ENCODE results near the gene PPP3R1. TPM values are rescaled to one million over a fixed set of nuclear protein-coding genes. Genes with fewer than 3 reads are reported as not detected.

Gene PPP3R1
- total RNA-seq, 1 experiment from 2014 or later = 74.2 TPM

DNA sequence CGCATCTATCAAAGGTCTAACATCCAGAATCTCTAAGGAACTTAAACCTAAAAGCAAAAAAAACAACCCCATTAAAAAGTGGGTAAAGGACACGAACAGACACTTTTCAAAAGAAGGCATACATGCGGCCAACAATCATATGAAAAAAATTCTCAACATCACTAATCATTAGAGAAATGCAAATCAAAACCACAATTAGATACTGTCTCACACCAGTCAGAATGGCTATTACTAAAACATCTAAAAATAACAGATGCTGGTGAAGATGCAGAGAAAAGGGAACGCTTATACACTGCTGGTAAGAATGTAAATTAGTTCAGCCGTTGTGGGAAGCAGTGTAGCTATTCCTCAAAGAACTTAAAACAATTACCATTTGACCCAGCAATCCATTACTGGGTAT, 38.0 kb downstream of the PPP3R1 start:
- Histone ChIP-seq H2BK120ac (ENCODE audit: low read depth, low read length, poor library complexity, severe bottlenecking) (no peak overlapping the region), H2AK5ac (ENCODE audit: insufficient read length, low read length) (no peak overlapping the region), H4K20me1 (ENCODE audit: control insufficient read depth, insufficient read depth, insufficient read length) (no peaks in the 10 kb centered on the region), H3K79me1 (ENCODE audit: insufficient read depth, low read depth, low read length, poor library complexity, severe bottlenecking) (peaks cover 6% of the 10 kb centered on the region), H3T11ph (ENCODE audit: low read length) (no peak overlapping the region), H3K14ac (ENCODE audit: insufficient read depth, low read length) (no peak overlapping the region), H2BK20ac (ENCODE audit: low read depth, low read length, poor library complexity, severe bottlenecking) (no peak overlapping the region), H3K23me2 (ENCODE audit: insufficient read length, low read depth, low read length, poor library complexity, severe bottlenecking) (no peaks in the 10 kb centered on the region), H3K27ac (ENCODE audit: insufficient read length, low read depth, low read length) (no peak overlapping the region), H3K9ac (ENCODE audit: extremely low read depth, insufficient read length, low read length) (no peak overlapping the region), H2AFZ (ENCODE audit: low read length) (no peak overlapping the region), H2BK12ac (ENCODE audit: insufficient read length, low read depth, low read length) (no peak overlapping the region), H4K8ac (replicated peaks; ENCODE audit: insufficient read length, low read depth, low read length) (no peak overlapping the region), H3K56ac (ENCODE audit: insufficient read length, low read depth, low read length) (no peak overlapping the region), H4K91ac (ENCODE audit: insufficient read length, low read depth, low read length) (no peak overlapping the region), H3K23ac (ENCODE audit: insufficient read length, low read depth, low read length) (no peak overlapping the region), H3K27me3 (ENCODE audit: insufficient read depth, low read length) (no peaks in the 10 kb centered on the region), H2BK5ac (ENCODE audit: insufficient read length, low read length) (no peak overlapping the region), H3K9me3 (ENCODE audit: control insufficient read depth, low read depth, low read length) (no peaks in the 10 kb centered on the region), H3K4me2 (ENCODE audit: insufficient read depth, insufficient read length, low read length) (no peak overlapping the region), H3K4me1 (ENCODE audit: insufficient read depth, low read length) (no peaks in the 10 kb centered on the region), H4K5ac (ENCODE audit: insufficient read length, low read depth, low read length) (no peak overlapping the region), H3K18ac (ENCODE audit: insufficient read length, low read depth, low read length) (no peak overlapping the region), H2BK15ac (ENCODE audit: low read depth, low read length) (no peak overlapping the region), H3K4ac (ENCODE audit: low read depth, low read length) (no peak overlapping the region), H3K79me2 (ENCODE audit: insufficient read depth, low read length) (peaks cover 32% of the 10 kb centered on the region; the same call in 1 of the 2 replicates)
- Mint-ChIP-seq H3K27ac (peak overlapping the region in 2 of 3 experiments; percentile 3 to 18; a peak in 3 of 7 replicates), H3K4me1 (peaks cover 18 to 22% of the 10 kb centered on the region in 2 experiments), H3K9me3 (no peaks in the 10 kb centered on the region), H3K4me3 (no peak overlapping the region), H3K36me3 (ENCODE audit: insufficient read depth in 1 of 3, low read depth in 3 of 3) (peaks cover 9 to 25% (median 13%) of the 10 kb centered on the region in 3 experiments), H3K27me3 (ENCODE audit: low read depth) (no peaks in the 10 kb centered on the region)
- no CpG with 5 or more reads among the region's 5 CpGs for WGBS (ENCODE audit: extremely low coverage, insufficient read length, low lambda C conversion rate)
- no peak for DNase-seq
- TF ChIP-seq, protein P1, sequence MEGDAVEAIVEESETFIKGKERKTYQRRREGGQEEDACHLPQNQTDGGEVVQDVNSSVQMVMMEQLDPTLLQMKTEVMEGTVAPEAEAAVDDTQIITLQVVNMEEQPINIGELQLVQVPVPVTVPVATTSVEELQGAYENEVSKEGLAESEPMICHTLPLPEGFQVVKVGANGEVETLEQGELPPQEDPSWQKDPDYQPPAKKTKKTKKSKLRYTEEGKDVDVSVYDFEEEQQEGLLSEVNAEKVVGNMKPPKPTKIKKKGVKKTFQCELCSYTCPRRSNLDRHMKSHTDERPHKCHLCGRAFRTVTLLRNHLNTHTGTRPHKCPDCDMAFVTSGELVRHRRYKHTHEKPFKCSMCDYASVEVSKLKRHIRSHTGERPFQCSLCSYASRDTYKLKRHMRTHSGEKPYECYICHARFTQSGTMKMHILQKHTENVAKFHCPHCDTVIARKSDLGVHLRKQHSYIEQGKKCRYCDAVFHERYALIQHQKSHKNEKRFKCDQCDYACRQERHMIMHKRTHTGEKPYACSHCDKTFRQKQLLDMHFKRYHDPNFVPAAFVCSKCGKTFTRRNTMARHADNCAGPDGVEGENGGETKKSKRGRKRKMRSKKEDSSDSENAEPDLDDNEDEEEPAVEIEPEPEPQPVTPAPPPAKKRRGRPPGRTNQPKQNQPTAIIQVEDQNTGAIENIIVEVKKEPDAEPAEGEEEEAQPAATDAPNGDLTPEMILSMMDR (conservative IDR thresholded peaks at IDR 0.05) = no peak

Data from H9 (cell line).